RWPE2 (cell line): ENCODE results near the gene HNRNPA3.
"Not testable (repeated sequence)": the region's sequence is repeated elsewhere in the genome, so short reads cannot be mapped to it uniquely, and the experiment has no call there.

Source experiments
- ATAC-seq: fragments of 200-7000 bp; cut with Tn5 transposase; 3 replicates; pipeline ENCODE4 v1.9.1; 2021; ENCODE audit warnings: low read depth
- DNase-seq: peaks from one replicate; pipeline ENCODE4 v3.0.0-alpha.2; 2020; ENCODE audit warnings: low spot score
- H3K27ac ChIP-seq: fragments of 450-650 bp; 2 replicates; pipeline ENCODE4 v1.5.1; 2017; ENCODE audit warnings: mild to moderate bottlenecking; ENCODE audit not compliant: poor library complexity, severe bottlenecking
- H3K27me3 ChIP-seq: fragments of 250-450 bp; sonication (Bioruptor Pico); 2 replicates; pipeline ENCODE4 v1.5.1; 2021; ENCODE audit warnings: mild to moderate bottlenecking, moderate library complexity; ENCODE audit not compliant: insufficient read depth, poor library complexity, severe bottlenecking
- H3K36me3 ChIP-seq: fragments of 250-450 bp; sonication (Bioruptor Pico); 2 replicates; pipeline ENCODE4 v1.5.1; 2020; ENCODE audit warnings: low read depth, mild to moderate bottlenecking, moderate library complexity
- H3K4me1 ChIP-seq: fragments of 250-450 bp; sonication (Bioruptor Pico); 2 replicates; pipeline ENCODE4 v1.5.1; 2021; ENCODE audit warnings: mild to moderate bottlenecking, moderate library complexity; ENCODE audit not compliant: insufficient read depth, poor library complexity, severe bottlenecking
- H3K4me3 ChIP-seq: fragments of 250-450 bp; sonication (Bioruptor Pico); 2 replicates; pipeline ENCODE4 v1.5.1; 2021; ENCODE audit warnings: mild to moderate bottlenecking, moderate library complexity; ENCODE audit not compliant: severe bottlenecking
- H3K9me3 ChIP-seq: fragments of 250-450 bp; sonication (Bioruptor Pico); 2 replicates; pipeline ENCODE4 v1.5.1; 2021; ENCODE audit warnings: mild to moderate bottlenecking, moderate library complexity; ENCODE audit not compliant: severe bottlenecking
- CTCF ChIP-seq: fragments of 450-650 bp; IDR thresholded peaks from one replicate; pipeline ENCODE4 v1.5.1; 2017; ENCODE audit warnings: mild to moderate bottlenecking, moderate library complexity; ENCODE audit not compliant: poor library complexity, severe bottlenecking

HNRNPA3 gene

GRCh38 chr2:177212891-177213856, 580 bp downstream of the HNRNPA3 start:
- Histone ChIP-seq H3K4me1 (peaks cover 18% of the 10 kb centered on the region), H3K4me3 (peak overlapping the region; percentile 81), H3K27me3 (no peaks in the 10 kb centered on the region), H3K9me3 (no peaks in the 10 kb centered on the region), H3K36me3 (peaks cover 50% of the 10 kb centered on the region), H3K27ac (peak overlapping the region; percentile 85)
- peak; percentile 65 for ATAC-seq
- no peak for TF ChIP-seq CTCF
- DNase-seq, result peak; percentile 96

- peaks cover 18% of the 10 kb centered on the region for H3K4me1 ChIP-seq
- H3K9me3 ChIP-seq, result no peaks in the 10 kb centered on the region
- peaks cover 92% of the 10 kb centered on the region for H3K36me3 ChIP-seq
- no peak overlapping the region for H3K4me3 ChIP-seq
- H3K27ac ChIP-seq, result peak overlapping the region; percentile 85
- ATAC-seq (no peak), DNase-seq (no peak)
- no peaks in the 10 kb centered on the region for H3K27me3 ChIP-seq
- no peak for TF ChIP-seq CTCF
Measured at GRCh38 chr2:177217247-177217843, 4.8 kb downstream of the HNRNPA3 start.

- H3K27me3 ChIP-seq, DNase-seq, ATAC-seq, H3K4me3 ChIP-seq, H3K9me3 ChIP-seq, H3K27ac ChIP-seq: not testable (repeated sequence)
- Histone ChIP-seq H3K36me3 (peaks cover 91% of the 10 kb centered on the region), H3K4me1 (peaks cover 18% of the 10 kb centered on the region)
Measured at GRCh38 chr2:177219787-177220186, 7.2 kb downstream of the HNRNPA3 start.

GRCh38 chr2:177221534-177221933, 8.9 kb downstream of the HNRNPA3 start:
- Histone ChIP-seq H3K4me1 (peaks cover 3% of the 10 kb centered on the region), H3K27me3 (no peaks in the 10 kb centered on the region), H3K9me3 (no peaks in the 10 kb centered on the region), H3K4me3 (no peak overlapping the region), H3K27ac (no peak overlapping the region), H3K36me3 (peaks cover 74% of the 10 kb centered on the region)
- no peak for TF ChIP-seq CTCF
- DNase-seq (no peak), ATAC-seq (no peak)

GRCh38 chr2:177221970-177222369, 9.4 kb downstream of the HNRNPA3 start:
- no peak for DNase-seq
- no peak for TF ChIP-seq CTCF
- Histone ChIP-seq H3K9me3 (no peaks in the 10 kb centered on the region), H3K27ac (no peak overlapping the region), H3K36me3 (peaks cover 69% of the 10 kb centered on the region), H3K4me1 (peaks cover 4% of the 10 kb centered on the region), H3K27me3 (no peaks in the 10 kb centered on the region), H3K4me3 (no peak overlapping the region)
- ATAC-seq, result no peak

- H3K4me3 ChIP-seq, H3K4me1 ChIP-seq, H3K9me3 ChIP-seq, DNase-seq, H3K27me3 ChIP-seq, ATAC-seq: not testable (repeated sequence)
- H3K27ac ChIP-seq, result peak overlapping the region; percentile 14
- peaks cover 55% of the 10 kb centered on the region for H3K36me3 ChIP-seq
Measured at GRCh38 chr2:177223436-177223835, 10.8 kb downstream of the HNRNPA3 start.
